ENCODE data around the gene CALHM6. TPM values are rescaled to one million over a fixed set of nuclear protein-coding genes. Genes with fewer than 3 reads are reported as not detected.
"Not testable (repeated sequence)": the region's sequence is repeated elsewhere in the genome, so short reads cannot be mapped to it uniquely, and the experiment has no call there.

The CALHM6 gene
- total RNA-seq, 1 experiment from 2014 or later: 0.16 TPM

GRCh38 chr6:116495161-116495560 lies 34.0 kb downstream of the CALHM6 start:
- DNase-seq, H3K27me3 ChIP-seq, H3K36me3 ChIP-seq, H3K4me3 ChIP-seq, H3K9me3 ChIP-seq: not testable (repeated sequence)

- H3K4me3 ChIP-seq: no peak overlapping the region
- DNase-seq: no peak
- H3K9me3 ChIP-seq: no peaks in the 10 kb centered on the region
- no peaks in the 10 kb centered on the region for H3K36me3 ChIP-seq
- H3K27me3 ChIP-seq: no peaks in the 10 kb centered on the region
These were observed 36.0 kb downstream of the CALHM6 start for GRCh38 chr6:116497113-116497676.

GRCh38 chr6:116500969-116501433 lies 39.8 kb downstream of the CALHM6 start:
- no peak overlapping the region for H3K4me3 ChIP-seq
- no peaks in the 10 kb centered on the region for H3K36me3 ChIP-seq
- H3K27me3 ChIP-seq: no peaks in the 10 kb centered on the region
- no peaks in the 10 kb centered on the region for H3K9me3 ChIP-seq
- no peak for DNase-seq

GRCh38 chr6:116507324-116507723 lies 46.1 kb downstream of the CALHM6 start:
- no peak for DNase-seq
- no peak overlapping the region for H3K4me3 ChIP-seq
- H3K36me3 ChIP-seq: no peaks in the 10 kb centered on the region
- no peaks in the 10 kb centered on the region for H3K27me3 ChIP-seq
- peaks cover 2% of the 10 kb centered on the region; the same call in 1 of the 2 replicates for H3K9me3 ChIP-seq

GRCh38 chr6:116508527-116508926 lies 47.4 kb downstream of the CALHM6 start:
- peaks cover 2% of the 10 kb centered on the region; the same call in 1 of the 2 replicates for H3K9me3 ChIP-seq
- DNase-seq: no peak
- no peaks in the 10 kb centered on the region for H3K36me3 ChIP-seq
- no peak overlapping the region for H3K4me3 ChIP-seq
- no peaks in the 10 kb centered on the region for H3K27me3 ChIP-seq

- peak; percentile 50 for DNase-seq
These were observed 50.4 kb downstream of the CALHM6 start, which contains the start of gene CALHM5 for GRCh38 chr6:116511424-116512110. Gene CALHM5, plus strand, starts transcription at chr6:116511639. Its CDS starts 58 bp downstream, at chr6:116511697.

GRCh38 chr6:116512111-116512559 lies 51.0 kb downstream of the CALHM6 start:
- peak overlapping the region; percentile 15 for H3K4me3 ChIP-seq
- H3K27me3 ChIP-seq: no peaks in the 10 kb centered on the region
- H3K9me3 ChIP-seq: peaks cover 2% of the 10 kb centered on the region; the same call in 1 of the 2 replicates
- DNase-seq: no peak
- no peaks in the 10 kb centered on the region for H3K36me3 ChIP-seq

More at GRCh38 chr6:116511424-116512110, 50.4 kb downstream of the CALHM6 start, which contains the start of gene CALHM5:
- H3K4me3 ChIP-seq: peak within 1 kb of the TSS; percentile 15
- no peaks in the 10 kb centered on the region for H3K27me3 ChIP-seq
- H3K36me3 ChIP-seq: no peaks in the 10 kb centered on the region
- peaks cover 2% of the 10 kb centered on the region; the same call in 1 of the 2 replicates for H3K9me3 ChIP-seq

- Histone ChIP-seq H3K9me3 (peaks cover 2% of the 10 kb centered on the region; the same call in 1 of the 2 replicates), H3K27me3 (no peaks in the 10 kb centered on the region), H3K36me3 (no peaks in the 10 kb centered on the region), H3K4me3 (peak overlapping the region; percentile 15)
- DNase-seq: no peak
These were observed 51.6 kb downstream of the CALHM6 start for GRCh38 chr6:116512734-116513133.

Other genes starting within 250 kb of the CALHM6 start
- gene TSPYL4, start 207.3 kb upstream of the CALHM6 start, total RNA-seq (2014; rRNA removed; shearing (Covaris generic); ENCODE audit: low replicate concordance): 6.6 and 6.8 TPM in 2 replicates
- 61.4 and 81.3 TPM in 2 replicates for gene TSPYL1, start 181.4 kb upstream of the CALHM6 start, total RNA-seq (2014; rRNA removed; shearing (Covaris generic); ENCODE audit: low replicate concordance)
- gene DSE, start 90.4 kb upstream of the CALHM6 start, total RNA-seq (2014; rRNA removed; shearing (Covaris generic); ENCODE audit: low replicate concordance): 5.4 and 6.4 TPM in 2 replicates
- 0.49 and 0.81 TPM in 2 replicates for gene CALHM5, start 50.3 kb downstream of the CALHM6 start, total RNA-seq (2014; rRNA removed; shearing (Covaris generic); ENCODE audit: low replicate concordance)
- gene TRAPPC3L, start 84.3 kb downstream of the CALHM6 start, total RNA-seq (2014; rRNA removed; shearing (Covaris generic); ENCODE audit: low replicate concordance): not detected in 2 replicates
- not detected in 2 replicates for gene CALHM4, start 92.4 kb downstream of the CALHM6 start, total RNA-seq (2014; rRNA removed; shearing (Covaris generic); ENCODE audit: low replicate concordance)
- 45.3 and 131 TPM in 2 replicates for gene RWDD1, start 110.1 kb downstream of the CALHM6 start, total RNA-seq (2014; rRNA removed; shearing (Covaris generic); ENCODE audit: low replicate concordance)
- gene RSPH4A, start 155.1 kb downstream of the CALHM6 start, total RNA-seq (2014; rRNA removed; shearing (Covaris generic); ENCODE audit: low replicate concordance): 0.20 TPM in 1 of 2 replicates, not detected in the other
- gene ZUP1, start 207.4 kb downstream of the CALHM6 start, total RNA-seq (2014; rRNA removed; shearing (Covaris generic); ENCODE audit: low replicate concordance): 9.6 and 15.7 TPM in 2 replicates
- 2.8 and 9.5 TPM in 2 replicates for gene KPNA5, start 219.8 kb downstream of the CALHM6 start, total RNA-seq (2014; rRNA removed; shearing (Covaris generic); ENCODE audit: low replicate concordance)